ENCODE results near the gene COL4A5. TPM values are rescaled to one million over a fixed set of nuclear protein-coding genes. Genes with fewer than 3 reads are reported as not detected.
A peak's percentile ranks its signal among the peaks of the same experiment; 100 is the strongest.

The COL4A5 gene
- total RNA-seq, 1 experiment from 2014 or later = 29.4 TPM

GRCh38 chrX:108397627-108398391, 41.8 kb upstream of the COL4A5 start:
- H3K27ac ChIP-seq (ENCODE audit: low read depth, low read length) = peak overlapping the region; percentile 65; the same call in 1 of the 2 replicates
- H3K4me2 ChIP-seq (ENCODE audit: low read length) = peak overlapping the region; percentile 81
- H2AFZ ChIP-seq (ENCODE audit: low read depth, low read length, poor library complexity, severe bottlenecking) = peak overlapping the region; percentile 52
- DNase-seq (ENCODE audit: low read depth, low spot score) (no peak), ATAC-seq (peak; percentile 52)
- H3K9ac ChIP-seq (ENCODE audit: low read length) = peak overlapping the region; percentile 45
- H3K36me3 ChIP-seq (ENCODE audit: control insufficient read depth in 1 of 2, insufficient read depth in 2 of 2, low read length in 2 of 2) = no peaks in the 10 kb centered on the region
- ChIA-PET POLR2A (no interaction called here), RAD21 (ENCODE audit: low non-redundant PET in 1 of 2, low total read pairs in 2 of 2, uncharacterized antibody in 2 of 2, unreplicated experiment in 2 of 2) (no interaction called here), CTCF (no interaction called here)
- intact Hi-C loops (cut with micrococcal nuclease) = no loop called here
- H3K4me3 ChIP-seq (replicated peaks in 1 of 2; ENCODE audit: low read depth in 1 of 2, low read length in 2 of 2) = peak overlapping the region in 1 of 2 experiments; percentile 24; a peak in 2 of 4 replicates
- H3K4me1 ChIP-seq (ENCODE audit: control insufficient read depth in 1 of 2, insufficient read depth in 2 of 2, low read length in 2 of 2) = peaks cover 14 to 59% of the 10 kb centered on the region in 2 experiments; a peak in 3 of 4 replicates
- no peaks in the 10 kb centered on the region for H3K79me2 ChIP-seq (ENCODE audit: insufficient read depth, low read length)
- no peaks in the 10 kb centered on the region for H3K27me3 ChIP-seq (ENCODE audit: insufficient read depth, low read length)
- H3K9me3 ChIP-seq (ENCODE audit: control insufficient read depth in 1 of 2, insufficient read depth in 1 of 2, low read depth in 1 of 2, low read length in 2 of 2) = no peaks in the 10 kb centered on the region
- H4K20me1 ChIP-seq (ENCODE audit: insufficient read depth) = no peaks in the 10 kb centered on the region
- TSS peak; percentile 80 for BruUV-seq (replicated peaks)
- H3K9me2 ChIP-seq (ENCODE audit: insufficient read depth) = no peaks in the 10 kb centered on the region
- TF ChIP-seq ZBTB33 (IDR thresholded peaks at IDR 0.05; ENCODE audit: extremely low read depth, insufficient replicate concordance, low read length) = no peak
- TF ChIP-seq, protein P1, sequence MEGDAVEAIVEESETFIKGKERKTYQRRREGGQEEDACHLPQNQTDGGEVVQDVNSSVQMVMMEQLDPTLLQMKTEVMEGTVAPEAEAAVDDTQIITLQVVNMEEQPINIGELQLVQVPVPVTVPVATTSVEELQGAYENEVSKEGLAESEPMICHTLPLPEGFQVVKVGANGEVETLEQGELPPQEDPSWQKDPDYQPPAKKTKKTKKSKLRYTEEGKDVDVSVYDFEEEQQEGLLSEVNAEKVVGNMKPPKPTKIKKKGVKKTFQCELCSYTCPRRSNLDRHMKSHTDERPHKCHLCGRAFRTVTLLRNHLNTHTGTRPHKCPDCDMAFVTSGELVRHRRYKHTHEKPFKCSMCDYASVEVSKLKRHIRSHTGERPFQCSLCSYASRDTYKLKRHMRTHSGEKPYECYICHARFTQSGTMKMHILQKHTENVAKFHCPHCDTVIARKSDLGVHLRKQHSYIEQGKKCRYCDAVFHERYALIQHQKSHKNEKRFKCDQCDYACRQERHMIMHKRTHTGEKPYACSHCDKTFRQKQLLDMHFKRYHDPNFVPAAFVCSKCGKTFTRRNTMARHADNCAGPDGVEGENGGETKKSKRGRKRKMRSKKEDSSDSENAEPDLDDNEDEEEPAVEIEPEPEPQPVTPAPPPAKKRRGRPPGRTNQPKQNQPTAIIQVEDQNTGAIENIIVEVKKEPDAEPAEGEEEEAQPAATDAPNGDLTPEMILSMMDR (IDR thresholded peaks at IDR 0.05 in 2 of 3, conservative IDR thresholded peaks at IDR 0.05 in 1 of 3; ENCODE audit: borderline replicate concordance in 1 of 3, insufficient read depth in 1 of 3, low read depth in 2 of 3, low read length in 2 of 3) = no peak
- no peak for TF ChIP-seq EZH2 (IDR thresholded peaks at IDR 0.05)
- no peak for TF ChIP-seq ZNF274 (IDR thresholded peaks at IDR 0.05; ENCODE audit: low read depth, low read length)
- no peak for TF ChIP-seq ELF1 (IDR thresholded peaks at IDR 0.05; ENCODE audit: borderline replicate concordance, low read depth)
- TF ChIP-seq SRF (IDR thresholded peaks at IDR 0.05; ENCODE audit: low read depth) = peak; percentile 38
- TF ChIP-seq RAD21 (IDR thresholded peaks at IDR 0.05; ENCODE audit: low read depth) = no peak
- TF ChIP-seq POLR2A (IDR thresholded peaks at IDR 0.05; ENCODE audit: borderline replicate concordance, extremely low read depth, insufficient read depth, insufficient read length) = no peak
- TF ChIP-seq YY1 (IDR thresholded peaks at IDR 0.05; ENCODE audit: extremely low read depth, insufficient replicate concordance, low read depth, low read length) = no peak
- no peak for TF ChIP-seq SIN3A (IDR thresholded peaks at IDR 0.05; ENCODE audit: low read depth)
- TF ChIP-seq FOSL1 (IDR thresholded peaks at IDR 0.05; ENCODE audit: low read depth) = peak; percentile 86
- no peak for TF ChIP-seq REST (IDR thresholded peaks at IDR 0.05; ENCODE audit: low read depth)
- no peak for TF ChIP-seq EZH2phosphoT487 (IDR thresholded peaks at IDR 0.05; ENCODE audit: borderline replicate concordance)
- peak; percentile 41 for TF ChIP-seq JUND (IDR thresholded peaks at IDR 0.05)
- peak; percentile 54 for TF ChIP-seq CEBPB (IDR thresholded peaks at IDR 0.05; ENCODE audit: low read depth)
- TF ChIP-seq, protein P2, sequence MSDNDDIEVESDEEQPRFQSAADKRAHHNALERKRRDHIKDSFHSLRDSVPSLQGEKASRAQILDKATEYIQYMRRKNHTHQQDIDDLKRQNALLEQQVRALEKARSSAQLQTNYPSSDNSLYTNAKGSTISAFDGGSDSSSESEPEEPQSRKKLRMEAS (IDR thresholded peaks at IDR 0.05) = no peak
- TF ChIP-seq POLR2AphosphoS5 (IDR thresholded peaks at IDR 0.05; ENCODE audit: low read depth, low read length) = no peak
- peak; percentile 52 for TF ChIP-seq SP1 (IDR thresholded peaks at IDR 0.05; ENCODE audit: low read depth)
- no peak for TF ChIP-seq ZFX (IDR thresholded peaks at IDR 0.05)
- TF ChIP-seq CBX3 (IDR thresholded peaks at IDR 0.05; ENCODE audit: low read depth) = no peak
